Measurements from ENCODE around the gene THSD4.
A peak's percentile ranks its signal among the peaks of the same experiment; 100 is the strongest.

DNA sequence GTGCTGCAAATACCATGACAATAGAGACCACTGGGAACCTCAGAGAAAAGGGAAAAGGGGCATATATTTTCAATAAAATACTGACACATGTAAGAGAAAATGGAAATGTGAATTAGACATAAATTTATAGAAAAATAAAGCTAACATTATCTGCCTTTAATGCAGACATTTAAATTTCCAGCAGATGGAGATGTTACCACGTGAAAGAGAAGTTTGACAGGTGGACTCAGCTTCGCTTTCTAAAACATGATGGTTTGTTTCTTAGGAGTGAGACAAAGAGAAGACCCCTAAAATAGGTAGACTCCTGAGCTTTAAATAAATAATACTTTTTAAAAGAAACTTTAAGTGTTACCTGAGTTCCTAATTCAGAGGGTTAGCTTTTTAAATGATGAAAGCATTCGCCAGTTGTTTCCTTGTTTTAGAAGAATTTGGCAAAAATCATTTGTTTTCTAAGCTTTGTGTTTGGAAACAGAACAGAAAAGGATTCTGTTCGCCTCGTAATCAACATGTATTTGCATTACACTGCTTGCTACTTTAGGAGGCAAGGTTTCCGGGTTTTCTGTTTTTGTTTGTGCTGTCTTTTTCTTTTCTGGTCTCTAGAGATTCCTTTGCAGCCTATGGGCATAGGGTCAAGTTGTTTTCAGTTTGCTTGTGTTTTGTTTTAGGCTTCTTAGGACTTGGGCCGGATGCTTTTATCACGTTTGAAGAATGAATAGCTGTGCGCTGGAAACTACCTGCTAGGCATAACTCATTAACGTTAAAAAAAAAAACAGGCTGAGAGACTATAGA, 271.4 kb downstream of the THSD4 start:
- no peak for TF ChIP-seq EZH2 (IDR thresholded peaks at IDR 0.05; ENCODE audit: low read depth, low read length, severe bottlenecking)
- no peak for TF ChIP-seq POLR2AphosphoS5 (IDR thresholded peaks at IDR 0.05; ENCODE audit: low read depth, low read length)
- TF ChIP-seq, protein P1, sequence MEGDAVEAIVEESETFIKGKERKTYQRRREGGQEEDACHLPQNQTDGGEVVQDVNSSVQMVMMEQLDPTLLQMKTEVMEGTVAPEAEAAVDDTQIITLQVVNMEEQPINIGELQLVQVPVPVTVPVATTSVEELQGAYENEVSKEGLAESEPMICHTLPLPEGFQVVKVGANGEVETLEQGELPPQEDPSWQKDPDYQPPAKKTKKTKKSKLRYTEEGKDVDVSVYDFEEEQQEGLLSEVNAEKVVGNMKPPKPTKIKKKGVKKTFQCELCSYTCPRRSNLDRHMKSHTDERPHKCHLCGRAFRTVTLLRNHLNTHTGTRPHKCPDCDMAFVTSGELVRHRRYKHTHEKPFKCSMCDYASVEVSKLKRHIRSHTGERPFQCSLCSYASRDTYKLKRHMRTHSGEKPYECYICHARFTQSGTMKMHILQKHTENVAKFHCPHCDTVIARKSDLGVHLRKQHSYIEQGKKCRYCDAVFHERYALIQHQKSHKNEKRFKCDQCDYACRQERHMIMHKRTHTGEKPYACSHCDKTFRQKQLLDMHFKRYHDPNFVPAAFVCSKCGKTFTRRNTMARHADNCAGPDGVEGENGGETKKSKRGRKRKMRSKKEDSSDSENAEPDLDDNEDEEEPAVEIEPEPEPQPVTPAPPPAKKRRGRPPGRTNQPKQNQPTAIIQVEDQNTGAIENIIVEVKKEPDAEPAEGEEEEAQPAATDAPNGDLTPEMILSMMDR (IDR thresholded peaks at IDR 0.05; ENCODE audit: control extremely low read depth in 1 of 3, insufficient read depth in 1 of 3, low read depth in 1 of 3, low read length in 3 of 3) = peak in 1 of 3 experiments; percentile 42; a peak in 1 of 4 replicates

Data from H1 (cell line).